Putamen (tissue), 1 donor: ENCODE data around the gene WNT4.
"Not testable (repeated sequence)": the region's sequence is repeated elsewhere in the genome, so short reads cannot be mapped to it uniquely, and the experiment has no call there.

Experiments
- DNase-seq: peaks from one replicate; pipeline ENCODE4 v3.0.0-alpha.2; 2016; ENCODE audit warnings: low spot score

WNT4 gene

DNA sequence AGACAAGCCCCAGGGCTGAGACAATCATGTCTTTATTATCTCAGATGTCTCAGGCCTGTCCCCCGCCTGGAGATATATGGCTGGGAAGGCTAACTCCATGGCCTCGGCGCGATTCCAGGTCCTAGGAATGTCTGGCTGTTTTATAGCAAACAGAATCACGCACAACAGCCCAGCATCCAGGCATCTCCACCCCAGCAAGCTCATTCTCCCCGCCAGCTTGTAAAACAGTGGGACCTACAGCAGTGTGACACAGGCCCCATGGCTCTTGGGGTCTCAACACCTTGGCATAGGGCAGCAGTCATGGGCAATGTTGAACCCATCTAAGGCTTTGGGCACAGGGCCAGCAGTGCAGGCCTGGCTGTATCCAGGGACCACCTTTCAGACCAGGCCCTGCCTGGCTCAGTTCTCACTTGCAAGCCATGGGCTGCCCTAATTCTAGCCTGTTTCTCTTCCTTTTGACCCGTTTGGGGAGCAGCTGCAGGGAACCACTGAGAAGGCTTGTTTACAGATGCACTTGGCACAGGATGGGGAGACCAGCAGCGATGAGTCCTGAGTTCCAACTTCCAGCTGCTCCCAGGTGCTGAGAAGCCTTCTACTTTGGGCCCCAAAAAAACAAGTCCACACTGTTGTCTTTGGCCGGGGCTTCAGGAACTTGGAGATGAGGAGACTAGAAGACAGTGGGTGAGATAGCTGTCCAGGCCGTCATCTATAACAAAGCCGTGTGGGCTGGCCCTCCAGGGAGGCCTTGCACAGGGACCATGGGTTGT, 34.4 kb downstream of the WNT4 start:
- DNase-seq: no peak

DNA sequence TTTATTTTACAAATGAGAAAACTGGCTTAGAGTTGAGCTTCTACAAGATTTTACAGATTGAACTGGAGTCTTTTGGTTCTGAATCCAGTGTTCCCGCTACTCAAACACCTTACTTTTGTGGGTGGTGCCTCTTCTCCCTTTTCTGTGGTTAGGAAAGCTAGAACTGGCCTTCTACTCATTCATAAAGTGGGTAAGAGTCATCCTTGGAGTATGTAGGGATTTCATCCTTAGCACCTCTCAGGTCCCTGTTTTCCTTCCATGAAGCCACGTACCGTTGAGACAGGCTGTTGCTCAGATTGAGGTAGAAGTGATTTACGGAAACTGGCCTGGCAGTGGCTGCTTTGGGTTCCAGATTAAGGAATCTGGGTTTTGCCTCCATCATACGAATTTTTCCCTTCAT, 35.8 kb downstream of the WNT4 start:
- DNase-seq: no peak

DNA sequence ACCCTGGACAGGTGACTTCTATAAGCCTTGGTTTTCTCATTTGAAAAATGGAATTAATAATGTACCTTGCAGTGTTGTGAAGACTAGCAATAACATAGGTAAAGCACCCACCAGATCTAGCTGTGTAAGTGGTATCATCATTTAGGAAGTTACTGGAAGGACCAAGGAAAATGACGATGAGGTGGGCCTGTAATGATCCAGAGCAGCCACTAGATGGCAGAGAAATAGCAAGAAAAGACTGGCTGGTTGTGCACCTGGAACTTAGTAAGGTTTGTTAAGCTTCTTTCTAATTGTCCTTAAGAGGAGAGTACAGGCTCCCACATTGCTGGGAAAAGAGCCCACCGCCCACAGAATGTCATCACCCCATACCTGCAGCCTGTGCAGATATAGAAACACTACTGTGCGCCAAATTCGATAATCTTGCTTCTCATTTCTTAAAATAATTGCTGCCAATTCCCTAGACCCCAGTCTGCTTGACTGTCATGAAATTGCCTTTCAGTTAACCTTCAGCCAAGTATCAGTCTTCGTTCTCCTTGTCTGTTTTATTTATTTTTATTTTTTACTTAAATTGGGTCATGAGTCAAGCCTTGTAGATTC, 37.2 kb downstream of the WNT4 start:
- DNase-seq: no peak

DNA sequence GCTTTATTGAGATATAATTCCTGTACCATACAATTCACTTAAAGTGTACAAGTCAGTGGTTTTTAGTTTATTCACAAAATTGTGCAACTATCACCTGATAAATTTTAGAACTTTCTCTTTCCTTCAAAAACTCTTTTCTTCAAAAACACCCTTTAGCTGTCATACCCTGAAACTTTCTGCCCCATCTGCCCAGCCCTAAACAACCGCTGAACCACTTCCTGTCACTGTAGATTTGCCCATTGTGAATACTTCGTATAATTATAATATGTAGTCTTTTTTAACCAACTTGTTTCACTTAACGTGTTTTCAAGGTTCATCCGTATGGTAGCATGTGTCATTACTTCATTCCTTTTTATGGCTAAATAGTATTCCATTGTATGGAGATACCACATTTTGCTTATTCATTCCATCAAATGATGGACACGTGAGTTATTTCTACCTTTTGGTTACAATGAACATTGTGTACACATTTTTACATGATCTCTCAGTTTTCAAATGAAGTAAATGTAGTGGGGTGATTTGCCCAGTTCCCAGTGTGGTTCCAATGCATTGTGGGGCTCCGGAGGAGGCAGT, 37.9 kb downstream of the WNT4 start:
- no peak for DNase-seq

DNA sequence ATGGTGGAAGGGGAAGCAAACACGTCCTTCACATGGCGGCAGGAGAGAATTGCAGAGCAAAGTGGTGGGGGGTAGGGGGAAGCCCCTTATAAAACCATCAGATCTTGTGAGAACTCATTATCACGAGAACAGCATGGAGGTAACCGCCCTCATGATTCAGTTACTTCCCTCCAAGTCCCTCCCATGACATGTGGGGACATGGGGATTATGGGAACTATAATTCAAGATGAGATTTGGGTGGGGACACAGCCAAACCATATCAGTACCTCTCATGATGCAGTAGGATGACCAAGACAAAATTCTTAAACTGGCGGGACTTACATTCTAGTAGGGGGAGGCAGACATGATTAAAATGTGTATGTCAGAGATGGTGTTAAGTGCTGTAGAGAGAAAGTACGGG, 38.8 kb downstream of the WNT4 start:
- DNase-seq: no peak

DNA sequence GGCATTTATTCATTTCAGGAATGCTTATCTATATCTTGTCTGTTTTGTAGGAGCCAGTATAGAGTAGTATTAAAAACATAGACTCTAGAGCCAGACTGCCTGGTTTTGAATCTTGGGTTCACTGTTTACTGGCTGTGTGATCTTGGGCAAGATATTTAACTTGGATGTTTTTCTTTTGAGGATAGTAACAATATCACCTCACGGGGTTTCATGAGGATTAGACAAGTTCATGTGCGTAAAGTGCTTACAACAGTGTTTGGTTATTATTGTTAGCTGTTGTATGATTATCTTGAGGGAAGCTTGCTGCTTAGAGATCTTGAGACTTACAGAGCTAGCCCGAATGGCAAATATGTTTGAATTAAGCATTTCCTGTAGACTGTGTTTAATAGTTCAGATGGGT, 40.2 kb downstream of the WNT4 start:
- DNase-seq: no peak

DNA sequence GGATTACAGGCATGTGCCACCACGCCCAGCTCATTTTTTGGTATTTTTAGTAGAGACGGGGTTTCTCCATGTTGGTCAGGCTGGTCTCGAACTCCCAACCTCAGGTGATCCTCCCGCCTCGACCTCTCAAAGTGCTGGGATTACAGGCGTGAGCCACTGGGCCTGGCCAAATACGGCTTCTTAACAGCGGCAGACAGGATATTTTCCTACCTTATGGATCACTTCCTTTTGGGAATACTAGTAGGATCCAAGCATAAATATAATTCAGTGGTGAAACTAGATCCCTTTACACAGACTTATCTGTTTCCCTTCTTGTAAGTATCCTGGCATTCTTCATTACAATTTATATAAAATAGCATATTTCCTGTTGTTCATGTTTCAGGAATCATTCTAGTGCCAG, 40.9 kb downstream of the WNT4 start:
- no peak for DNase-seq

DNA sequence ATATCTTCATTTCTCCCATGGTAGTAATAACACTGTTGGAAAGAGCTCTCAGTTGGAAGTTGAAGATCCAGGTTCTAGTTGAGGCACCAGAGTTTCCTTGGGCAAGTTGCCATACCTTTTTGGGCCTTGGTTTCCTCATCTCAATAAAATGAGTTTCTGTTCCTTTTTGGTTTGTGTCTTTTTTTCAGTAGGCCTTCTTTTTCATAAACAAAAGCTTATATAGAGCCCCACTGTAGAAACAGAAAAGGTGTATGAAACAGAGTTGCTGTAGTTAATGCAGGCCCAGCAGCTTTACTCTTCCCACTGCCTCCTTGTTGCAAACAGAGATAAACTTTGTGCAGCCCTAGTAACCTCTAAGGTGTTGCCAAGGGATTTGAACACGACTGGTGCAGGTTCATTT, 41.7 kb downstream of the WNT4 start:
- DNase-seq: no peak

DNA sequence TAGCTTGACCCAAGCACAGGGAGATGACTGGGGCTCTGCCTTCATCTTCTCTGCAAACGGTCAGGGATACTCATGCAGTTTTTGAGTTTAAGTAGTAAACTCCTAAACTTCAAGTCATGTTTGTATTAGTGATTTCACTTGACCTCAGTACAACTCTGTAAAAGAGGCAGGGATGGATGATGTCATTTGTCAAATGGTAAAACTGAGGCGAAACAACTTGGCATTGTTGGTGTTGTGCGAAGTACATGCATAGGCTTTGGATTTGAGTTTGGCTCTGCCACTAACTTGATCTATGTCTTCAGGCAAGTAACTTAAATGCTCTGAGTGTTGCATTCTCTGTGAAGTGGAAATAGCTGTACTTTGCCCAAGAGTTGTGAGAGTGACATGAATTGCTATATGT, 42.7 kb downstream of the WNT4 start:
- DNase-seq: no peak

DNA sequence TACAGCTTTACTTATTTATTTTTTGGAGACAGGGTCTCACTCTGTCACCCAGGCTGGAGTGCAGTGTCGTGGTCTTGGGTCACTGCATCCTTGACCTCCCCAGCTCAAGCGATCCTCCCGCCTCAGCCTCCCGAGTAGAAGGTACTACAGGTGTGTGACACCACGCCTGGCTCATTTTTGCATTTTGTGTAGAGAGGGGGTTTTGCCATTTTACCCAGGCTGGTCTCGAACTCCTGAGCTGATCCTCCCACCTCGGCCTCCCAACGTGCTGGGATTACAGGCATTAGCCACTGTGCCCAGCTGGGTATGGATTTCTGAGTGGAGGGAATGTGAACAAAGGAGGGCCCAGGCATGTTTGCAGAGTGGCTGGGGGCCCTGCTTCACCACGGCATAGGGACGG, 44.1 kb downstream of the WNT4 start:
- no peak for DNase-seq

DNA sequence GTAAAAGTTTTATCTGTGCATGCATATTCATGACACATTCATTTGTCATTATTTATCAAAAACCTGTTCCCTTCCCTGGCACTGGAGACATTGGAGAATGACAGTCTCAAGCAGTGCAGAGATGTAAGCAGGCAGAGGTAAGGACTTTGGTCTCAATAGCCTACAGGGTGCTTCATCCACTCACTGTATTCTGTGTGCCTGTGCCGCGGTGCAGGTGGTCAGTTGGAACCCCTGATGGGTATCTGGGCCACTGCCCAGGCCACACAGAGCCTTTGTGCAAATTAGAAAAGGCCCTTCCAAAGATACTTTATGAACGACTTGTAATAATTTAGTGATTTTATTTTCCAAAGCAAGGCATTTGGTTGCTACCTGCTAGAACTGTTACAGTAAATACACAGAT, 46.4 kb downstream of the WNT4 start:
- no peak for DNase-seq

DNA sequence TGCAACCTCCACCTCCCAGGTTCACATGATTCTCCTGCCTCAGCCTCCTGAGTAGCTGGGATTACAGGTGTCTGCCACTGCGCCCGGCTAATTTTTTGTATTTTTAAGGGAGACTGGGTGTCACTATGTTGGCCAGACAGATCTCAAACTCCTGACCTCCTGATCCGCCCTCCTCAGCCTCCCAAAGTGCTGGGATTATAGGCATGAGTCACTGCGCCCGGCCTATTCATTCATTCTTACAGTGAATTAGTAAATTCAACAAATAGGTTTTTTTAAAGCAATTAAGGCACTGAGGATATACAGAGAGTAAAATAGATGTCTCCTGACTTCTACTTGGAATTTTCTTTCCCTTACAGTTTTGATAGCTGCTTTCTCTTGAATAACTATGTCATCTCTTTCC, 46.9 kb downstream of the WNT4 start:
- no peak for DNase-seq

DNA sequence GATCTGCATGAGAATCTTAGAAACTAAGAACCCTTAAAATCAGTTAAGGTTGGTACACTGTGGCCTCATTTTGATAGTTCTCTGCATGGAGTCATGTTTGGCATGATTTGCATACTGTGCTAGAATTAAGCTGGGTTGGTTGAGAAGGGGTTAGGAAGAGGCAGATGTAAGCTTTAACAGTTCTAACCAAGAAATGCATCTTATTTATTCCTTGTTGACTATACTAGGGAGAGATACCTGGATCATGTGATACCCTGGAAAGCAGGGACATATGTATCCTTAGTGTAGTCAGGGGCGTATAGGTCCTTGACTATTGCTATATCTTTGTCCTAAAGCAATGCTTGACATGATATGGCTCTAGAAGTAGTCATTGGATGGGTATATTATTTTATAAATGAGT, 49.4 kb downstream of the WNT4 start:
- no peak for DNase-seq

DNA sequence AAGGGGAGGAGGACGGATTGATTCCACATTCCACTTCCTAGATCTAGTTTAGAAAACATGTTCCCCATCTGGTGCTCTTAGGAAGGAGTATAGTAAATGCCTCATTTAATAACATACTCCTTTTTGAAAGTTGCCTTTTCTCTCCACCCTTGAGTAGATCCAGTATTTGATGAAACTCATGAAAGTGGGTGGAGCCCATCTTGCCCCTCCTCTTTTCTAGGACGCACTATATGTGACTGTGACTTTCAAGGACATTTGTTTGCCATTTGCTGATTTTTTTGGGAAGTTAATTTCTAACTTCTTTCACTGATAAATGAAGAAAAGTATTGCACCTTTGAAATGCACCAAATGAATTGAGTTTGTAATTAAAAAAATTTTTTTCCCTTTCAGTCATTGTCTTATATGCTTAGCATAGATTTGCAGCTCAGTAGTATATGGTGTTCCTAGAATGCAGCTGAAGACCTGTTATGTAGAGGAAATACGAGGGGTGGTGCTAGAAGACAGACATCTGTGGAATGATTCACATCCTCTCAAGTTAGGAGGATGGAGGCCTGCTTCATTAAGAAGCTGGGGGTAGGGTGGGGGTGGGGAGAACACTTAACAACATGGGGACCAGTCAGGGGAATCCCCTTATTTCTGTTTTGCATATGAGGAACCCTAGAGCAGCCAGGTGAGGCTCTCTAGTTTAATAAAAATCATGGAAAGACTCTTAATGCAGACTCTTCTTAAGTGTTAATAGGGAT, 50.7 kb downstream of the WNT4 start:
- DNase-seq: not testable (repeated sequence)

DNA sequence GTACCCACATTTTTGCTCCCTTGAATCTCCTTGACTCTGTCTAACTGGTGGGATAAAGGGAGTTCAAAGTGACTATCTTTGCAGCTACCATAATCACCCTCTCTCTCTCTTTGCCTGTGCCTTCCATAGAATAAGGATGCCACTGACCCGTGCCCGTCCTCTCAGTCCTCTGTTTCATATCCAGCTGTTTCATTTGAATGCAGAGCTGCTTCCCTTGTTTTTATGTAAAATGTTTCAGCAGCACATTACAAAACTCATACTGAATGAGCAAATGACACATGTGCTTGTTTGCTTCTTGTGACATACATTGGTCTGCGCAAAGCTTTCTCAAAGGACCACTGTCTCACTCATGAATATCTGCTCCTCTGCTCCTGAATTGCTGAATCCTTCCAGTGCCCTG, 52.0 kb downstream of the WNT4 start:
- no peak for DNase-seq

DNA sequence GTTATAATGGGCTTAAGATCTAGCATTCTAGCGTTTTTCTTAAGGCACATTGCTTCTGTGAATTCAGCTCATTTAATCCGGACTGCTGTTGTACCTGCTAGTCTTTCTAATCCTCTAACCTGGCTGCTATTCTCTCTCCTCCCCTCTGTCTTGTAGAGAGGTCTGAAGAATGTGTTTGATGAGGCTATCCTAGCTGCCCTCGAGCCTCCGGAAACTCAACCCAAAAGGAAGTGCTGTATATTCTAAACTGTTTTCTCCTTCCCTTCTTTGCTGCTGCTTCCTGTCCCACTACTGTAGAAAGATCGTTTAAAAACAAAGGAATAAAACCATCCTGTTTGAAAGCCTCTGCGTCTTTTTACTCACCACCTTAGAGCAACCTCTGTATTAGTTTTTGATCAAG, 53.1 kb downstream of the WNT4 start:
- no peak for DNase-seq

DNA sequence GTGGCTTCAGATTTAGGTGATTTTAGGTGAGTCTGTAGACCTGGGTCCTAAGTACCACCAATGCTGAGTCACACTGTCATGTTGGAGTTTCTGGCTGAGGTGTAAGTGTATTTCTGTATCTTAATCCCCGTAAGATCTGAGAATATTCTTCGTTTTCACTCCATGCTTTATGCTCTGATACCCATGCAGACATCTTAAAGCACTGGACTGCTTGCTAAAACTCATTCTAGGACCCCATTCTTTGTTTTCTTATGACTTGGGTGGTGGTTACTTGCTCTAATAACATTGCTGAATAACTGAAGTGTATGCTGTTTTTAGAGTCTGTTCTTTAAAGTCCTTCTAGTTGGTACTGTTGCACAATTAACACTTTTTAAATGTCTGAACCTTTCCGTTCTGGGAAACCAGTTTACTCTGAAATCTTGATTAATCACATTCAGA, 53.7 kb downstream of the WNT4 start:
- DNase-seq: no peak

DNA sequence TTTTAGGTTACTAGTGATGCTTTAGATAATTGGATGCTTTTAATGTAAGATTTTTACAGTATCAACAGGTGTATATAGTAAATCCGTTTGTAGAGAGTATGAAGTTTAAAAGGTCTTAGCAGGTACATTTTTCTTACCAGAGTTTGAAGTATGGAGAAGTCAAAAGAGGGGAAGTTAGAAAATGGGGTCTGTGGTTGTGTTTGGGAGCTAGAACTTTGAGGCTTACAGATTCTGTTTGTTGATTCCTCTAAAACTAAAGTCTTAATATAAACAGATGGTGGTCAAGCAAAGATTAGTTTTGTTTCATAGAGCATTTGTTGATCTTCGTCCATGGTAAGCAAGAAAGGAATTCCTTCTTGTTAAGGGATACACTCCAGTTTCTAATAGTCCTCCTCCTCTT, 54.6 kb downstream of the WNT4 start:
- no peak for DNase-seq

DNA sequence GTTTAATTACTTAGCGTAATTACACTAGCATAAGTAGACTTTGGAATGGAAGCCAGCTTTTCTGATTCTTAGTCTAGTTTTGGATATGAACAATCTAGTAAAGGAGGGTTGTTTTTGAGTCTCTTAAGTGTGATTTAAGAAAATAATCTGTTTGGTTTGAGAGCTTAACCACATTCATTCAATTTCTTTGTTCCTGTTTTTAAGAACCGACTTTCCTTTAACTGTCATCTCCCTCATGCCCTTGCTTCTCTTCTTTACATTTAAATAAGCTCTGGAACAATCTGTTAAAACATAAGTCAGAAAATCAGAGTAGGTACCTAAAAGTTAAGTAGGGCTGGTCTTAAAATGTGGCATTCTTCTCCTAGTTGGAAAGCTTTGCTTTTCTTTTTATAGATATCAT, 62.7 kb downstream of the WNT4 start:
- DNase-seq: no peak

DNA sequence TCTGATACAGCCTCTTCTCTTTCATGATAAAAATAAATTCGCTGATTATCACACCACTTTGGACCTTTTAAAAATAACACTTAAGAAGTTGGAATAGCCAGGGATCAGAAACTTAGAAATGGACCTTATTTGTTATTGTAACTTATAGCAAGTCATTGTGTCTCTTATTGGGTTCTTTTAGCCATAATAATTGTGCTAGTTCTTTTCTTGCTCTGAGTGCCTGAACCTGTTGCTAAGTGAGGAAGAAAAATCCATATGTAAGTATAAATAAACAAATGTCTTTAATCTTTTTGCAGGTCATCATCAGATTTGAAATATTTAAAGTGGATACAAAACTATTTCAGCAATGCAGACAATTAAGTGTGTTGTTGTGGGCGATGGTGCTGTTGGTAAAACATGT, 64.8 kb downstream of the WNT4 start:
- DNase-seq: no peak

DNA sequence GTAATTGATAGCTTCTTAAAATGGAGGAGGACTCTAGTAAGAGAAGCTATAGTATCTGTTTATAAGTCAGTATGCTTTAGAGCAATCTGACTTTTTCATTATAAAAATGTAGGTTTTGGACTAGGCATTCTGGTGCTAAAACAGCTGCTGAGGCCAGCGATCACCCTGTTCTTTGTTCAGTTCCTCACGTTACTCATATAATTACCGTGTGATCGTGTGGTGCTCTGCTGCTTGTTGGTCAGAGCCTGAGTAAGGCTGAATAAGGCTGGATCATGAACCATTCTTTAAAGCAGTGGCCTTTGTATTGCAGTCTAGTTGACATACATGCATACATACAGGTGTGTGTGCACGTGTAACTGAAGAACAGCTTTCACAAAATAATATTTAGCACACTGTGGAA, 65.2 kb downstream of the WNT4 start:
- no peak for DNase-seq

DNA sequence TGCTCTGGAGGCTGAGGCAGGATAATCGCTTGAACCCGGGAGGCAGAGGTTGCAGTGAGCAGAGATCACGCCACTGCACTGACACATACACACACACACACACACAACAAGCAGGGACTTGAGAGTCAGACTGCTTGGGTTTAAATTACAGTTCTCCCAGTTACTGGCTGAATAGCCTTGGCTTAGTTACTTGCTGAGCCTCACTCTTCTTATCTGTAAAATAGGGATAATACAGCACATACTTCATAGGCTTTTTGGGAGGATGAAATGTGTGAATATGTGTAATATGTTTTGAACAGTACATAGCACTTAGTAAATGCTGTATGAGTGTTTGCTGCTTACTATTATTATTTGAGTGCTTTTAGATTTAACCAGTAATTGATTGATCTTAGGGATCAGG, 66.6 kb downstream of the WNT4 start:
- DNase-seq: no peak

DNA sequence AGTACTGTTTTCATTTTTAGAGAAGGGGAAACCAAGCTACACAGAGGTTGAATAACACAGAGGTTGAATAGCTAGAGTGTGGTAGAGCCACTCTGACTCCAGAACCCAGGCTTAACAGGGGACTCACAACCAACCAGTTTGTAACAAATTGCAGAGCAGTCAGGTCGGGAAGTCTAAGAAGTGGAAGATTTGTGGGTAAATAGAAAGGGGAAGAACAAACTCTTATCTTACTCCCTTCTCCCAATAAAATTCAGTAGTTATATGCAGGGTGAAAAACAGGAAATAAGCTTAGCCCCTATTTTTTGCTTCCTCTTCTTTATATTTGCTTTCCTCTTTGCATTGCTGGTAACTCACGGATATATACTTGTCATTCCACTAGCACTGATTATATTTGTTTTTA, 67.2 kb downstream of the WNT4 start:
- DNase-seq: no peak
